GM12873 (cell line): Measurements from ENCODE around the gene FGD4.

Source experiments
- CTCF ChIP-seq: IDR thresholded peaks from 2 replicates; pipeline ENCODE4 v1.5.1; 2012; ENCODE audit warnings: low read depth, mild to moderate bottlenecking, moderate library complexity, low read length, control low read depth; ENCODE audit not compliant: insufficient read depth; ENCODE audit errors: missing control alignments

FGD4 gene

GRCh38 chr12:32367381-32367780 is 32.0 kb upstream of the FGD4 start:
- no peak for TF ChIP-seq CTCF

GRCh38 chr12:32369202-32369601 is 30.2 kb upstream of the FGD4 start:
- no peak for TF ChIP-seq CTCF

GRCh38 chr12:32377344-32378055 is 21.9 kb upstream of the FGD4 start:
- TF ChIP-seq CTCF, result no peak

GRCh38 chr12:32379213-32379612 is 20.1 kb upstream of the FGD4 start:
- TF ChIP-seq CTCF, result no peak

GRCh38 chr12:32379667-32380066 is 19.7 kb upstream of the FGD4 start:
- no peak for TF ChIP-seq CTCF

GRCh38 chr12:32382226-32382625 is 17.1 kb upstream of the FGD4 start:
- TF ChIP-seq CTCF, result no peak

GRCh38 chr12:32390572-32391219 is 8.7 kb upstream of the FGD4 start:
- TF ChIP-seq CTCF, result no peak
